MM.1S (cell line): ENCODE measurements around the gene CCDC69.

Experiments
- EZH2 ChIP-seq: fragments of 300-600 bp; sonication (generic); optimal IDR thresholded peaks from 2 replicates; pipeline ENCODE3; 2017; ENCODE audit warnings: low read depth, mild to moderate bottlenecking, antibody characterized with exemption, low read length, mixed read lengths
- EZH2phosphoT487 ChIP-seq: fragments of 300-600 bp; sonication (generic); IDR thresholded peaks from 2 replicates; pipeline ENCODE4 v1.6.1; 2018; ENCODE audit warnings: antibody characterized with exemption, low read length
- TF ChIP-seq, protein P1 (sequence below): fragments of 300-600 bp; sonication (generic); IDR thresholded peaks from 2 replicates; pipeline ENCODE4 v1.5.1; 2016; ENCODE audit warnings: antibody characterized with exemption, low read length, mixed read lengths

DNA sequence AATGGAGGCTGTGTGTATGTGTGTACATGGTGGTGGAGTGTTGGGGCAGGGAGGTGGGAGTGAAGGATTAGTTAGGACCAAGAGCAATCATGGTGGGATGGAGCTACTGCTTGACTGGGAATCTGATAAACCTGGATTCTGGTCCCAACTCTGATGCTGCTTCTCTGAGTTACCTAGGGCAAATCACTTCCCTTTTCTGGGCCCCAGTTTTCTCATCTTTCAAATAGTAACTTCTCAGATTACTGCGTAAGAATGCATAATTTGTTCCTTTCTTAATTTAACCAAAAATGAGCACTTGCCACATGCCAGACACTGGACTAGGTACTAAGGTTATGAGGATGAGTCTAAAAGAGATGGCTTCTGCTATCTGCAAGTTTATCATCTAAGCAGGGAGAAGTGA is 45.5 kb downstream of the CCDC69 start:
- TF ChIP-seq, protein P1, sequence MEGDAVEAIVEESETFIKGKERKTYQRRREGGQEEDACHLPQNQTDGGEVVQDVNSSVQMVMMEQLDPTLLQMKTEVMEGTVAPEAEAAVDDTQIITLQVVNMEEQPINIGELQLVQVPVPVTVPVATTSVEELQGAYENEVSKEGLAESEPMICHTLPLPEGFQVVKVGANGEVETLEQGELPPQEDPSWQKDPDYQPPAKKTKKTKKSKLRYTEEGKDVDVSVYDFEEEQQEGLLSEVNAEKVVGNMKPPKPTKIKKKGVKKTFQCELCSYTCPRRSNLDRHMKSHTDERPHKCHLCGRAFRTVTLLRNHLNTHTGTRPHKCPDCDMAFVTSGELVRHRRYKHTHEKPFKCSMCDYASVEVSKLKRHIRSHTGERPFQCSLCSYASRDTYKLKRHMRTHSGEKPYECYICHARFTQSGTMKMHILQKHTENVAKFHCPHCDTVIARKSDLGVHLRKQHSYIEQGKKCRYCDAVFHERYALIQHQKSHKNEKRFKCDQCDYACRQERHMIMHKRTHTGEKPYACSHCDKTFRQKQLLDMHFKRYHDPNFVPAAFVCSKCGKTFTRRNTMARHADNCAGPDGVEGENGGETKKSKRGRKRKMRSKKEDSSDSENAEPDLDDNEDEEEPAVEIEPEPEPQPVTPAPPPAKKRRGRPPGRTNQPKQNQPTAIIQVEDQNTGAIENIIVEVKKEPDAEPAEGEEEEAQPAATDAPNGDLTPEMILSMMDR, result no peak
- no peak for TF ChIP-seq EZH2phosphoT487
- no peak for TF ChIP-seq EZH2
